Activated CD4-positive, alpha-beta T cell treated with anti-CD3 and anti-CD28 coated beads, Interleukin-2, Interleukin-6, amounts not matched to agents 100 ng/mL and 50 ng/mL, durations not matched to agents 16 hours and 8 hours (primary cell): Measurements from ENCODE around the gene ZNF106.

Experiments used
- DNase-seq: peaks from one replicate; pipeline ENCODE4 v3.0.0-alpha.2; 2020

The ZNF106 gene

GRCh38 chr15:42364529-42364928 is 126.4 kb downstream of the ZNF106 start:
- DNase-seq, result no peak

- no peak for DNase-seq
Observed at GRCh38 chr15:42363942-42364341, 127.0 kb downstream of the ZNF106 start.

- DNase-seq, result no peak
Observed at GRCh38 chr15:42363487-42363886, 127.5 kb downstream of the ZNF106 start.
